NCI-H524 treated with DMSO at 0.1 percent for 48 hours (cell line): ENCODE results near the gene DYNAP.

ENCODE experiments used
- DNase-seq: peaks from one replicate; lab custom pipeline; 2025; lab: John Stamatoyannopoulos, UW

DYNAP gene

DNA sequence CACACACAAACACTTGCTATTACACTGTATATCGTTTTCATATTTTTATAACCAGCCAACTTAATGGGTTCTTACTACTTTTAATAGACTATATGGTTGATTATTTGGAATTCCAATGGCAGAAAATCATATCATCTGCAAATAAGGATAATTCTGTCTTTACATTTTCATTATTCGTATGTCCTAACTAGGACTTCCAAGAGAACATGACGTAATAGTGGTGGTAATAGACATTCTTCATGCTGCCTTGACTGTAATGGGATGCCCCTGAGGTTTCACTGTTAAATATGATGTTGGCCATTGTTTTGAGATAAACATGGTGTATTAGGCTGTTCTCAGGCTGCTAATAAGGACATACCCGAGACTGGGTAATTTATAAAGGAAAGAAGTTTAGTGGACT lies 45.2 kb downstream of the DYNAP start:
- no peak for DNase-seq

DNA sequence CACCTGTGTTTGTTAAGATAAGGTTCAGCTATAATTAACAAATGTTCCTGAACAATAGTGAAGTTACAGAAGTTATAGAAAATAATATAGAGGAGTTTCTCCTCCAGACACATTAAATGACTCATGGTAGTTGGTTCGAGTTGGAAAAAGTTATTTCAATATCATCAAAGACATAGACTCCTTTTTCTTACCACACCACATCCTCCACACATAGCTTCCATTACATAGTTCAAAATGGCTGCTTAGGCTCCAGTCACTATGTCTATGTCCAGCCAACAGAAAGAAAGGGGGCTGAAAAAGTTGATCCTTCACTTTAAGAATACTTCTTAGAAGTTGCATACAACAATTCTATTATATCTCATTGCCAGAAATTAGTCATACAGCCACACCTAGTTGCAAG lies 50.7 kb downstream of the DYNAP start:
- no peak for DNase-seq

DNA sequence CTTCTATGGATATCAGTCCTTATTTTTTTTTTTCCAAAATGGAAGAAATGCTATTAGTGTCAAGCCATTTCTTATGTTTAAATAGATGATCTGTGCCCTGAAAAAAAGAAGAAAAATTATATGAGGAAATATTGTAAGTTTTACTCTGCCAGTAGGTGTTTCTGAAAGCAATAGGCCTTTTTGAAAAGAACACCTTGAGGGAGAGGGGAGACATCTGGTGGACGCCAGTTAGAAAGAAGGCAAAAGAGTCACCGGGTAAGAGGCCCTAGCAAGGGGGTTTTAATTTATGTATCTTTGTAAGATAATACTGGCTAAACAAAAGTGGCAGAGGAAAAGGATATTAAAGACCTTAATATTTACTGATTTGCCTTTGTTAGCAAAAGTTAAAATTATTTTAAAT lies 56.1 kb downstream of the DYNAP start:
- DNase-seq, result no peak
